ENCODE data around the gene RUNDC1.

The RUNDC1 gene

DNA sequence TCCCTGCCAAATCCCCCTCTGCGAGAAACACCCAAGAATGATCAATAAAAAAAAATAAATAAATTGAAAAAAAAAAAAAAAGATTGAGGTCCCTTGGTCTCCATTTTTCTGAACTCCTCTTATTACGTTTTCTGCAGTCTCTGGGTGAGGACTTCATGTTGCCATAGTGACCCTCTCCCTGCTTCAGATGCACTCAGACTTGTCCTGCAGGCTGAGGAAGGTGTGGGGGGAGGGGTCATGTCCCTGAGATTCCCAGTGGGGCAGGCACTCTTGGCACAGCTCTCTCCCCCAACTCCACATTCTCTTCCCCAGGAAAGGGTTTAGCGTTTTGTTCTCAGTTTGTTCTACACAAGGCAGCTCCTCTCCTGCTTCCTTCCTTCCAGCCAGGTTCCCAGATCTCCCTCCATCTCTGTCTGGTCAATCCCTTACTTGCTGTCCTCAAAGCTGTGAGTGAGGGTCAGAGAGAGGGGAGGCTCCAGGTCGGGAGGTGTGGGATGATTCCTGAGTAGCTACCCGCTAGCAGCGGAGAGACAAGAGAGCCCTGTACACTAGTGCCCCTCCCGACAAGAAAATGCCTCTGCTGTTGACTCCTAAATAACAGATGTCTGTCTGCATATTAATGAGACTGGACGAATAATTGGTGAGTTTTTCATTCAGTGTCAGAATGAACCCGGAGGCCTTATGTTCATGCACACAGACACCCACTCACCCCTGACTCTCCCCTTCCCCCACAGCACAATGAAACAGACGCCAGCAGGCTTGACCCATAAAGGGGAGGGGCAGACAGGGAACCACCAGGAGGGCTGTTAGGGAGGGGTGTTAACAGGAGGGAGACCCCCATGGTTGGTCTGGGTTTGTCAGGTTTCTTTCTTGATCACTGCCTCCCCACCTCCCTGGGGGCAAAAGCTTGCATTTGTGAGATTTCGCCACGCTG, 53.9 kb downstream of the RUNDC1 start:
- peak in 1 of 10 donors; percentile 22 for DNase-seq
- intact Hi-C loops (cut with DNase I): no loop called here

DNA sequence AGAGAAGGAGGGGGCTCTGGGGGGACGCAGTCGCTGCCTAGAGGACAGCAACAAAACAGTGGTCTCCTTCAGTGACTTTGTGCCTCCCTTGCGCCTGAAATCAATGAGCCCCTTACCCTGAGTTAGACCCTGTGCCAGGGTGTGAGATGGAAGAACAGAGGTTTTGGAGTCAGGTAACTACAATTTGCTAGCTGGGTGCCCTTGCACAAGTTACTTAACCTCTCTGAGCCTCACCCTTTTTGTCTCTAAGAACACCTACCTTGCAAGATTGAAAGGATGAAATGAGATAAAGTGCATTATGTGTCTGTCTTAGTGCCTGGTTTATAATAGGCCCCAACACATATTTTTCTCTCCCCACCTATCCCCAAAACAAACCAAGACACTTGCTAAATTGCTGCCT, 54.5 kb downstream of the RUNDC1 start:
- DNase-seq: peak in 1 of 10 donors; percentile 20
- intact Hi-C loops (cut with DNase I): no loop called here

DNA sequence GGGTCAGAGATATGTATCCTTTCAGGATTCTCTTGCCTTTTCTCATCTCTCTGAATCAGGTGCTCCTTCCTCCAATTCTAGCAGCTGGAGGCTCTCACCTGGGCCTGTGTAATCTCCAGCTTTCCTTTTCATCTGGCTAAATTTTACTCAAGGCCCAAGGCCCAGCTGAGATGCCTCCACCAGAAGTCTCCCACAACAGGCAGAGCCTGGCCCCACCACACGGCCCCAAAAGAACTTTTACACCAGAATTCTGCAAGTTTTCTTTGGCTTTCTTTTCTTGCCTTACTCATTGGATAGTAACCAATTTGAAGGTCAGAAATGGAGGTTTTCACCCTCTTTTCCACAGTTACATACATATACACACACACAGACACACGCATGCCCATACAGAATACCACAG, 59.3 kb downstream of the RUNDC1 start:
- intact Hi-C loops (cut with DNase I): no loop called here
- DNase-seq: no peak

DNA sequence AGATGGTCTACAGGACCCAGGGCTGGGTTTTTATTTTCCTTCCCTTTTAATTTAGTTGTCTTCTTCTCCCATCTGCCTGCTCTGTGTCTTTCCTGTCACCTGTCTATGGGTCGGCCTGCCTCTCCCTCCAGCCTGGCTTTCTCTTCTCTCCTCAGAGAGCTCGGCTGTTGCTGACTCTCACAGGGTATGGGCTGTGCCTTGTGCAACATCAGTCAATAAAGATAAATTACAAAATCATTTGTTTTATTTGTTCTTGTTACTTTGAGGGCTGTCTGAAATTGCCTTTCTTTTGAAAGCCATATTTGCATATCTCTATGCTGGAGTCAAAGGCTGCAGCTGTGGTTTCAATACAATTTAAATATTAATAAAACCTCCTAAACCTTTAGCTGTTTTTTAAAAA, 60.3 kb downstream of the RUNDC1 start:
- intact Hi-C loops (cut with DNase I): no loop called here
- no peak for DNase-seq

DNA sequence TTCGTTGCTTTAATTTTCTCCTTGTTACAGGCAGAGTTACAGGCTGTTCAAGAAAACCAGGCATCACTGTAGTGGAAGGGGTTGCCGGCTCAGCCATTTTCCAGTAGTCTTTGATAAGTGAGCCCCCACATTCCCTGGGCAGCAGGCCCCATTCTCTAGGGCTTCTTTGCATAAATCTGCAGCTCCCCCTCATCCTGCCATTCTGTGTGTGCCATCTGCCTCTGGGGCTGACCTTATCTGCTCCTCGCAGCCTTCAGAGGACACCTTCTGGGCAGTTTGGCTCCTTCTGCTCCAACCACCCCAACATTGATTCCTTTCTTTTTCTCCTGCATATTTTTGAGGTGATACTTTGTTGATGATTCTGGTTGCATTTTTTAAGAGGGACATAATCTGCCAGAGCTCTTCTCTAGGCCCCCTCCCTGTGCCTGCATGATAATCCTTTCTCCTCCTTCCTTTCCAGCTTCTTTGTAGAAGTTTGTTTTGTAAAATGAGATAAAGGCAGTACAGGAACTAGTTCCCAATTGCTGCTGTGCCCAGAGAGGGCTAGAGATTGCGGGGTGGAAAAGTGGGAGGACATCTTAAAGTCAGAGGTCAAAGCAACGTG, 61.8 kb downstream of the RUNDC1 start:
- intact Hi-C loops (cut with DNase I): no loop called here
- DNase-seq: peak in 1 of 10 donors; percentile 27

All from posterior cingulate gyrus (tissue), 11 donors.